GM18519 (cell line): ENCODE results near the gene CAPS.
"Not testable (repeated sequence)": the region's sequence is repeated elsewhere in the genome, so short reads cannot be mapped to it uniquely, and the experiment has no call there.

Source experiments
- ATAC-seq: cut with Tn5 transposase; IDR thresholded peaks from one replicate; pipeline ENCODE4 v1.9.1; 2021; ENCODE audit warnings: mild to moderate bottlenecking, moderate library complexity; ENCODE audit not compliant: unreplicated experiment, low FRiP score

CAPS gene

DNA sequence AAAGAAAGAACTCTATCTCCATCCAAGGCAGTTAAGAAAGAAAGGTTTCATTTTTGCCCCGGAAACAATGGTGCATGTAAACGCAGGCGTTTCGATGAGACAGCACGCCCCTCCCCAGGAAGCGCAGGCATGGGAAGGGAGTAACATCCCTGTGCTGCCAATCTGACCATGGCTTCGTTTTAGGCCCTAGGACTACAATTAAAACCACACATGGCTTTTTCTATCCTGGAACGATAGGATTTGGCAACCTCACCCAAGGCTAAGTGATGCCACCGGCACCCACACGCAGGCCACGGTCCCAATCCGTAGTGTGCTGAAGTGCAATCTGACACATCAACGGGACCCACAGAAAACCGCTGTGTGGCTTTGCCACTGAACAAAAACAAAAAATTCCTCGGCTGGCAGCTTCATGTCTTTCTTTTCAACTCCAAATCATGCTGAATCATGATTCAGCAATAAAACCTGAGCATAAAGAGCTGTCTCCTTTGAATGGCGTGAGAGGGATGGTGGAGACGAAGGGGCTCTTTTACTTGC, 39.7 kb downstream of the CAPS start:
- no peak for ATAC-seq

DNA sequence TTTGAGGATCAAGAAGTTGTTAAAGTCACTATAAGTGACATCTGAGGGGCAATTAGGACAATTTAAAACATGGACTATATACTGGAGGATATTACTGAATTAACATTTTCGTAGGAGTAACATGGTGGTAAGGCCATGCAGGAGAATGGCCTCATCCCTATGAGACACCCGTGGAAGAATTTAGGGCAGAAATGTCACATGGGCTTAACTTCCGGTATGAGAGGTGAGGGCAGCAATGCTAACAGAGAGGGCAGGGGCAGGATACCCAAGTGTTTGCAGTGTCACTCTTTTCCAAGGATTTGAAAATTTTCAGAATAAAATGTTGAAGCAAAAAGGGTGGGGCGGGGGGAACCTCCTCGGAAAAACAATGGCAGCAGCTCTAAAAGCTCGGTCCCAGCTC, 40.2 kb downstream of the CAPS start:
- no peak for ATAC-seq

DNA sequence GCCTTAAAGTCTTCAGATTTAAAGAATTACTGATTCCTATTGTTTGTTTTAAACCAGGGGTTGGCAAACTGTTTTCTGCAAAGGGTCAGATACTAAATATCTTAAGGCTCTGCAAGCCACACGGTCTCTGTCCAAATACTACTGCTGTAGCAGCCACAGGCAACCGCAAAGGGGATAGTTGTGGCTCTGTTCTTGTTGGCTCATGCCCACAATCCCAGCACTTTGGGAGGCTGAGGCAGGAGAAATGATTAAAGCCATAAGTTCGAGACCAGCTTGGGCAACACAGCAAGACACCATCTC, 41.5 kb downstream of the CAPS start:
- no peak for ATAC-seq

DNA sequence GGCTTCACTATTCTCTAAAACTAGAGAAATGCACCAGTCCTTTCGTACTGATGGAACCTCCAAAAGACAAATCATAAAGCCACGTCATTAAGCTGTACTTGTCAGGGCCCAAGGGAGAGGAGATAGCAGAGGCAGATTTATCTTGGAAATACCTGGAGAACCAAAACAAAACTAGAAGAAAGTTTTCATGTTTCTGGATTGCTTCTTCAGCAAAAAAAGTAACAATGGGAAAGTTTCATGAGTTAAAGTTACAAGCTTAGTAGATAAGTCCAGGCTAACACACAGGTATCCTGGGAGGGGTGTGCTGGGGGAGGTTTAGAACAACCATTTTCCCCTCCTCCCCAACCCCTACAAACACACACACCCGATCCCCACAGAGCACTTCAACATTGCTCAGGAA, 42.3 kb downstream of the CAPS start:
- no peak for ATAC-seq

DNA sequence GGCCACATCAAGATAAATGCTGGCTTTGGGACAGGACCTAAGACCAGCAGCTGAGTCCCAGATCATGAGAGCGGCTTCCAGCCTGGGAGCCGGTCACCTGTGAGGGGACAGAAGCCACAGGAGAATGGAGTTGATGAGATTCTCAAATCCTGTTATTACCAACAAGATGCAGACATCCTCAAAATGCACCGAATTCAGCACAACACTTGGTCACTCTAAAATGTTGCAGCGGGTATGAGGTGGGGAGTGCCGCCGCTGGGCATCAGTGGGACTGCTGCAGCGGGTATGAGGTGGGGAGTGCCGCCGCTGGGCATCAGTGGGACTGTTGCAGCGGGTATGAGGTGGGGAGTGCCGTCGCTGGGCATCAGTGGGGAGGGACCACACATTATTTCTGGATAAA, 42.7 kb downstream of the CAPS start:
- no peak for ATAC-seq

DNA sequence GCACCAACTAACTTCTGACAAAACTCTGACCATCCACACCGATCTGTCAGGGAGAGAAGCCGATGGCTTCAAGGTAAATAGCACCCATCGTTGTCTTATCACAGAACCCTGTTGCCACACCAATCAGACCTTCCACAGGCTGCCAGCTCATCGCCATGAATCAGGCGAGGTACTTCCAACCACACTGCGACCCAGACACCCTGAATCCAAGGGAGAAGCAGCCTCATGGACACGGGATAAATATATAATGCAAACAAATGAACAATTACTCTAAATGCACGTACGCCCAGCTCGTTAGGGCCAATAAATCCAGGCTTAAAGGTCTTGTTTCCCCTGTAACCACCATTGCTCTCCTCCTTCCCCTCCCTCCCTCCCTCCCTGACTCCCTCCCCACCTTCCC, 43.1 kb downstream of the CAPS start:
- ATAC-seq: no peak

DNA sequence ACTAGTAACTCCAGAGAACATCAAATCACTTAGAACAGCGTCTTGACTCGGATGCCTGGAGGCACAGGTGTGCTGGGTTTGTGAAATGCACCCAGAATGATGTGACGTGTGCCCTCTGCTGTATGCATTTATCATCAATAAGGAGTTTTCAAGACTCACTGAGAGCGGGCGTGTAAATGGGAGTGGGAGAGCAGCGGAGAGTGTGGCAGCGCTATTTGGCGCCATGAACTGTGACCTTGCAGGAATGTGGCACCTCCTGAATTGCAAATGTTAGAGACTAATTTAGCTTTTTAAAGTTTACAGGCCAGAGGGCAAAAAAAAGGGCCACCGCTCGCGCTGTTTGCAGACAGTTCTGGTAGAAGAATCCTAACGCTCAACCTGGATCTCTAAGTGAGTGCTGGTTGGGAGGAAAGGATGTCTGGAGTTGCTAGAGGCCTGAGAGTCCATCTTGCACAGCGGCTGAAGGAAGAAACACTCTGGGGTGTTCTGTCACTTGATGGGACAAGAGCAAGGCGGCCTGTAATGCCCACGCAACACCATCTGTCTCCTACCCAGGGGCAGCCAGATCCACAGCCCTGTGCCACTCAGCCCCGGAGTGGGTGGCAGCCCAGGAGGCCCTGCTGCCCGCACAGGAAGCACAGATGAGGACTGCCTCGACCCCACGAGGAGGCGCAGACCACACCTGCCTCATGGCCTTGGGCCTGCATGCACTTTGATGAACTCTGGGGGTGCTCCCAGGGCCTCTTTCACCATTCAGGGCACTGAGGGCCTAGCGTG, 44.2 kb downstream of the CAPS start:
- no peak for ATAC-seq

DNA sequence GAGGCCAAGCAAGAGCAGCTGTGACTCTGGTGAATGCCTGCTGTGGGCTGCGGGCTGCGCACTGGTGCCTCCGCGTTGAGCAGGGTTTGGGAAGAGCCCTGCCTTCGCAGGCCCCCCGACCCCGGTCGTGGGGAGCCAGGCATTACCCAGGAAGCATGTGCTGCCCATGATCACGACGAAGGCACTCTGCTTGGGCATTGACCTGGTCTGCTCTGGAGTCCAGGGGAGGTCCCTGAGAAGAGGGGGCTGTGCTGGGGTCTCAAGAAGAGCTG, 44.7 kb downstream of the CAPS start:
- ATAC-seq: no peak

DNA sequence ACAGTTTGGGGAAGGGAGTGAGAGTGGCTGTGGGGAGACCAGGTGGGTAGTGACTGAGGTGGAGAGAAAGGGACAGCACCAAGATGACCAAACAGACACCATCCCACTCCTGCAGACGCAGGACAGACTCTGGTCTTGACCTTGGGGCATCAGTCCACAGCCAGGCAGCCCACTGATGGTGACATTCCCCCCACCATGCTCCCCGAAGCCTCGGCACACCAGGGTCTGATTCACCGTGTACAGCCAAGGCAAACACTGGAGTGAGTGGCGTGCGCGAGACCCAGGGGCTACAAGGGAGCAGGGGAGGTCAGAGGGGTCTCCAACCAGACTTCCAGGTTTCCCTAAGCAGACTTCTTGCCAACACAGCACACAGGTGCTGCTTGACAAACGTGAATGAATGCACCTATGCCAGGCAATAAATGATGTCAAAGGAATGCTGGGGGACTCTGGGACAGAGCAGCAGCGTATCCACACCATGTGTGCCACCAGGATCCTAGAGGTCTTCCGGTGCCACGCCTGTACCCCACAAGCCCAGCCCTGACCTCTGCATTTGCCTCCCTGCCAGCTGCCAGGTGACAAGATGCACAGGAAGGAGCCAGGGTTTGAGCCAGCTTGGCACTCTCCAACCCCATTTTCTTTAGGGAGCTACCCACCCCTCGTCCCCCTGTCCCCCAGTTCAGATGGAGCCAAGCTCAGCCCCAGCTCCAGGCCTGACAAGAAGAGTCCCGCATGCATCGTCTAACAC, 45.4 kb downstream of the CAPS start:
- ATAC-seq: no peak

DNA sequence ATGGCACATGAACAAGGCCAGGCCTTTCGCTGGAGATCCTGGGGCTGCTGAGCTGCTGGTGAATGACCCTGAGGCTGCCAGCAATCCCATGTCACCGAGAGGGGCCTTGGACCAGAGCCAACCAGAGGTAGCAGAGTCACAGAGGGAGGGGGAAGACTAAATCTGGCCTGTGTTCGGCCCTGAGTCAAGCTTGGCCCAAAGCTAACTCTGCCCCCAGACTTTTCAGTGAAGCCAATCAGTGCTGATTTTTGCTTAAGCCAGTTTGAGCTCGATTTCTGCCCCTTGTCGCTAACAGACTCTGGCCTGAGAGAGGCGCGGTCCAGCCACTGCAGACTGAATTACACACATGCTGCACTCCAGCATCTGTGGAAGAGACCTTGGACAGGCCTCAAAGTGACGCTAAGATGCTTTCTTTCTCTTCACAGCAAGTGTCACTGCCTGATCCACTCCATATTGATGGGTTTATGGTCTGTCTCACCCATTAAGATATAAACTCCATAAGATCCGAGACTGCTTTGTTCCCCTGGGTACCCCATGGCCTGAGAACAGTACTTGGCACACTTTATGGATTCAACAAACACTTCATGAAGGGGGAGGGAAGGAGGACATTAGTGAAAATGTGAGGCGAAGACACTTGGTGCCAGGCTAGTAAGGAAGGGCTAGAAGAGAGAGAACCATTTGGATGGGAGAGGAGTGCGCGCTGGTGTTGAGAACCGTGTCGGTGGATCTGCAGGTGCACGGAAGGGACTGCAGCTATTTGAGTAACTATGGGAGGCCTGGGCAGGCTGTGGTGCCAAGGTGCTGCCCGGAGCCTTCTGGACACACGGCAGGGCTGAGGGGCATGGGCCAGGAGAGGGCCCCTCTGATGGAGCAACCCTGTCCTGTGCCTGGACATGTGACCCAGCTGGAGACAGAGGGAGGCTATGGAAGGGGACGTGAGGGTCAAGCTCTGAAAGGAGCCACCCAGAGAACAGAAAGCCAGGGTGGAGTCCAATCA, 46.2 kb downstream of the CAPS start:
- ATAC-seq: no peak

DNA sequence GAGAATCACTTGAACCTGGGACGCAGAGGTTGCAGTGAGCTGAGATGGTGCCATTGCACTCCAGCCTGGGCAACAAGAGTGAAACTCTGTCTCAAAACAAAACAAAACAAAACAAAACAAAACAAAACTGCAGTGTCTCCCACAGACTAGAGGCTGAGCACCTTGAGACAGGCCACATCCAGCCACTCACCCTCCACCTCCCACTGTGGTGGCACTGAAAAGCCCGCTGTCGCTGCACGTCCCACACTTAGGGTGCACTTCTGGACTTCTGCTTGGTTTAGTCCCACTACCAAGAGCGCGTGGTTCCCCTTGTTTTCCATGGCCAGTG, 47.6 kb downstream of the CAPS start:
- ATAC-seq: not testable (repeated sequence)

DNA sequence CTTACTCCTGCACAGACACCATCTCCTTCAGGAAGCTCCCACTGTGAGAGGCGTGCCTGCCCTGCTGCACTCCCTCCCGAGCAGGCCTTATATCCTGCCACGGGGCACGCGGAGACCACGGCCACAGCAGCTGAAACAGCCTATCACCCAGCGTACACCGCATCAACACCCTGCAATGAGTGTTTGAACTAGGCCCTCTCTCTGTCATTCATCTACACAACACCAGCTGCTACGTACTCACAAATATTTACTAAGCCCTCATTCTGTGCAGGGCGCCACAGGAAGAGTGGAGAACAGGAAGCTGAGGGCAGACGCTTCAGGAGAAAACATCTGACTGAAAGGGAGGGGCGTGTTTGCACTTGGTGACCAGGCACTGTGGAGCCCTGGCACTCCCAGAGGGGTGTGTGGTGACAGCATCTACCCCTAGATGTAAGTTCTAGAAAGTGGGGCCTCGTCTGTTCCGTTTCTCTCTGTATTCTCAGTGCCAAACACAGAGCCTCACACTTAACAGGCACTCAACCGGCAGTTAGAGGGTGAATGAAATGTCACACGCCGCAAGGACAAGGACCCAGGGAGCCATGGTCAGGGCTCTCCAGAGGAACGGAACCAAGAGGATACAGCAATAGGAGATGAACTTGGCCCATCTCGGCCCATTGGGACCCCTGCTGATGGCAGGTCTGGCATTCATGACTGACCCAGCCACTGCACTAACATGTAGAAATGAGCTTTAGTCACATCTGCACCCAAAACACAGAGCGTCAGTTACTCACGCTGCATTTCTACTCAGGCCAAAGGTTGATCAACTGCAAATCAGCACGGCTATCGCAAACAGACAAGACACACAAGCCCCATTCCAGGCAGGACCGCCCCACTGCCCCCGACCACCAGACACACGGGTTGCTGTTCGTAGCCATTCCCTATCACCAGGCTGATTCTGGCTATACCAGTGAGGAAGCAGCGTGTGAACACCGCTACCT, 48.2 kb downstream of the CAPS start:
- no peak for ATAC-seq

DNA sequence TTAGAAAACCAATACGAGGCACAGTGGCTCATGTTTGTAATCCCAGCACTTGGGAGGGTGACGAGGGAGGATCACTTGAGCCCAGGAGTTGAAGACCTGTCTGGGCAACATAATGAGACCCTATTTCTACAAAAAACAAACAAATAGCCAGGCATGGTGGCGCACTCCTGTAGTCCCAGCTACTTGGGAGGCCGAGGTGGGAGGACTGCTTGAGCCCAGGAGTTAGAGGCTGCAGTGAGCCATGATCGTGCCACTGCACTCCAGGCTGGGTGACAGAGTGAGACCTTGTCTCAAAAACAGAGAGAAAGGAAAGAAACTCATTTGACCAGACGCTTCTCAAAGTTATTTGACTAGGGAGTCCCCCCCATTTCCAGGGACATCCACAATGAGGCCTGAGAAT, 49.2 kb downstream of the CAPS start:
- not testable (repeated sequence) for ATAC-seq

DNA sequence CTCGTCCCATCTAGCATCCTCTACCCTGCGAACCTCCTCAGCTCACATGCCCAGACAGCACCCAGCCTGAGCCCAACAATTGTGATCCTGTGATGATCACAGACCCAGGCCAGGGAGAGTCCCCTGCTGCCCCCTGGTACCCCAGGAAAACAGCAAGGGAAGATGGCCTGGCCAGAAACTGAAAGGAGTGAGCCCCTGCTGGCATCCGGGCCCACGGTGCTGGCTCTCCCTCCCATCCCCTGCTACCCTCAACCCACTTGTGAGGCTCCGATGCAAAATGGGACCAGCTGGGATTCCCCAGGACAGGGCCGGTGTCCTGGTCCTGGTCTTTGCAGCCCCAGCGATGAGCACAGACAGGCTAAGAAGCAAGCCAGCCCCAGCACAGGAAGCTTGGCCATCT, 49.8 kb downstream of the CAPS start:
- no peak for ATAC-seq

DNA sequence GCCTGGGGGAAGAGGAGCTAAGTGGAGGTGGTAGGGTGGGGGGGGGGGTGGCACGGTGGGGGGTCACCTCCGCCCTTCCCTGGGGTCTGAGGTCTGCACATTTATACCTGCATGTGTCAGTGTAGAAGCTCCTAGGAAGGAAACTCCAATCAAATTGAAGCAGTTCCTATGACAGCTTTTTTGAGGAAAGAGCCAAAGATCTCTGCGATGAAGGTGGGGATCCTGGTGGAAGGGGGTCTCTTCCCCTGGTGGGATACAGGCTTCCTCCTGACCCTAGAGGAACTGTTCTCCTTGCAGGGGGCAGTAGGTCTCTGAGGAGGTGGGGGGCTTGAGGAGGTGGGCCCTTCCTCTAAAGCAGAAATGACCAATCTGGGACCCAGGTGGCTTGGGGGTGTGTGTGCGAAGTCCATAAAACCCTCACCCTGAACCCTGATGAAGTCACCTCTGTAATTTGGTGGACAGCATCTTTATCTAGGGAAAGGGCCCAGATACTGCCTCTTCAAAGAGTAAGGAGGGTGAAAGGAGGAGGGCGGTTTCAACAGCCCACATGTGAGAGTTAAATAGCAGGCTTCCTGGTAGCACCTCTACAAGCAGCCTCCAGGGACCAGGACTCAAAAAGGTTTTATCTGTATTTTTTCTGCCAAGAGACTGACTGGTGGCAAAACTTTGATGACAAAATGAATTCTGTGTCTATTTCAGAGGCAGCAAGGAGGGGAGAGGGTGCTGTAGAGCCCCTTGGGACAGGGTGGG, 50.9 kb downstream of the CAPS start:
- ATAC-seq: no peak
